Measurements from ENCODE around the gene P2RX7. TPM values are rescaled to one million over a fixed set of nuclear protein-coding genes. Genes with fewer than 3 reads are reported as not detected.

P2RX7 gene
- total and polyA plus RNA-seq, 8 donors = 1.5 to 25.6 (median 2.1) TPM

DNA sequence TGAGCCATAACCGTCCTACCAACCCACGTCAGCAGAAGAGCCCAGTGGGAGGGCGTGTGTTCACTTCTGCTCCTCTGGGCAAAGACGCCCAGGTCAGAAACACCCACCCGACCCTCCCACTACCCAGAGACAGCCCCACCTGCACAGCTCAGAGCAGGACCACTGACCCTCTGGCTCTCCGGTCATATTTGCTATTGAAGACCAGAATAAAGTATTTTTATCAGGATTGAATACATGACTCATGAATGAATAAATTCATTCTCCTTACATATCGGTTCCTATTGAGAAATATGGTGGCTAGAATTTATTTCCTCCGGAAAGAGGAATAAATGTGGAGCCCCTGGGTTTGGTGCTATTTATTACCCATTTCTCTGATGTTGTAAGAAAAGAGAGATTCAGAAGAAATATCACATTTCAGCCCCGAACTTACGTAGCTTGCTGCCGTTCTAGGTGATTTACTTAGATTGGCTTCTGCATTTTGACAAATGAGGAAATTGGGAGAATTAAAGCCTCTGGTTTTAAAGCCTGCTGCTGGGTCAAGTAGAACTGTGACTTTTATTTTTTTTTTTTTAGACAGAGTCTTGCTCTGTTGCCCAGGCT, 36.4 kb upstream of the P2RX7 start:
- Histone ChIP-seq H3K4me1 (peaks cover 2 to 15% of the 10 kb centered on the region in 2 donors), H3K9me3 (peaks cover 0 to 16% of the 10 kb centered on the region in 2 donors), H3K36me3 (no peaks in the 10 kb centered on the region), H3K27me3 (peaks cover 0 to 12% of the 10 kb centered on the region in 2 donors), H3K4me3 (peak overlapping the region in 1 of 2 donors; percentile 23), H3K27ac (no peak overlapping the region)
- intact Hi-C loops (cut with DNase I) = no loop called here
- DNase-seq (no peak), ATAC-seq (no peak)
- TF ChIP-seq, protein P1, sequence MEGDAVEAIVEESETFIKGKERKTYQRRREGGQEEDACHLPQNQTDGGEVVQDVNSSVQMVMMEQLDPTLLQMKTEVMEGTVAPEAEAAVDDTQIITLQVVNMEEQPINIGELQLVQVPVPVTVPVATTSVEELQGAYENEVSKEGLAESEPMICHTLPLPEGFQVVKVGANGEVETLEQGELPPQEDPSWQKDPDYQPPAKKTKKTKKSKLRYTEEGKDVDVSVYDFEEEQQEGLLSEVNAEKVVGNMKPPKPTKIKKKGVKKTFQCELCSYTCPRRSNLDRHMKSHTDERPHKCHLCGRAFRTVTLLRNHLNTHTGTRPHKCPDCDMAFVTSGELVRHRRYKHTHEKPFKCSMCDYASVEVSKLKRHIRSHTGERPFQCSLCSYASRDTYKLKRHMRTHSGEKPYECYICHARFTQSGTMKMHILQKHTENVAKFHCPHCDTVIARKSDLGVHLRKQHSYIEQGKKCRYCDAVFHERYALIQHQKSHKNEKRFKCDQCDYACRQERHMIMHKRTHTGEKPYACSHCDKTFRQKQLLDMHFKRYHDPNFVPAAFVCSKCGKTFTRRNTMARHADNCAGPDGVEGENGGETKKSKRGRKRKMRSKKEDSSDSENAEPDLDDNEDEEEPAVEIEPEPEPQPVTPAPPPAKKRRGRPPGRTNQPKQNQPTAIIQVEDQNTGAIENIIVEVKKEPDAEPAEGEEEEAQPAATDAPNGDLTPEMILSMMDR (IDR thresholded peaks at IDR 0.05) = peak in 1 of 2 donors; percentile 32

DNA sequence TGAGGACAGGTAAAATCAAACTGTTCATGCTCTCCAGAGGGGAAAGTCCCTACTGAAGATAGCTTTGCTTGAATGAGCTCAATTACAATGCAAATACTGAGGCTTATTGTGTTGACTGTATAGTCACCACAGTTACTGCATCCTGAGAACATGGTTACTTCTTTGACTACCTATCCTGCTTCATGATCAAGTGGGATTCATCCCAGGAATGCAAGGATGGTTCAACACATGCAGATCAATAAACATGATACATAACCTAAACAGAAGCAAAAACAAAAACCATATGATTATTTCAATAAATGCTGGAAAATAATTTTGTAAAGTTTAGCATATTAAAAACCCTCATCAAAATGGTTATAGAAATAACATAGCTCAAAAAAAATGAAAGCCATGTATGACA, 32.9 kb upstream of the P2RX7 start:
- DNase-seq = no peak
- Histone ChIP-seq H3K4me3 (no peak overlapping the region), H3K4me1 (peaks cover 2 to 15% of the 10 kb centered on the region in 2 donors), H3K36me3 (no peaks in the 10 kb centered on the region), H3K9me3 (peaks cover 0 to 16% of the 10 kb centered on the region in 2 donors), H3K27me3 (peaks cover 0 to 12% of the 10 kb centered on the region in 2 donors), H3K27ac (no peak overlapping the region)
- ATAC-seq = no peak
- TF ChIP-seq, protein P1 (IDR thresholded peaks at IDR 0.05) = no peak
- intact Hi-C loops (cut with DNase I) = no loop called here

DNA sequence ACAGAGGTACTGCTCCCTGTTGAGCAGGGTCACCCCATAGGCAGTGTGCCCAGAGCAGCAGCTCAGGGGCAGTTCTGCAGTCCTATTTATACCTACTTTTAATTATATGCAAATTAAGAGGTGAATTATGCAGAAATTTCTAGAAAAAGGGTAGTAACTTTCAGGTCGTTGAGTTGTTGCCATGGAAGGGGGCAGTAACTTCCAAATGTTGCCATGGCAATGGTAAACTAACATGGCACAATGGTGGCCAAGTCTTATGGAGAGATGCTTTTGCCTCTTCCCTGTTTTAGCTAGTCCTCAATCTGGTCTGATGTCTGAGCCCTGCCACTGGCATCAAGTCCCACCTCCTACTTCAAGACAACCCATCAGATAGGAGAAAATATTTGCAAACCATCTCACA, 30.4 kb upstream of the P2RX7 start:
- H3K4me1 ChIP-seq = no peaks in the 10 kb centered on the region
- H3K36me3 ChIP-seq = no peaks in the 10 kb centered on the region
- H3K27ac ChIP-seq = no peak overlapping the region
- TF ChIP-seq, protein P1 (IDR thresholded peaks at IDR 0.05) = no peak
- no peaks in the 10 kb centered on the region for H3K27me3 ChIP-seq
- ATAC-seq = no peak
- H3K4me3 ChIP-seq = no peak overlapping the region
- DNase-seq = no peak
- H3K9me3 ChIP-seq = peaks cover 0 to 16% of the 10 kb centered on the region in 2 donors
- intact Hi-C loops (cut with DNase I) = no loop called here

DNA sequence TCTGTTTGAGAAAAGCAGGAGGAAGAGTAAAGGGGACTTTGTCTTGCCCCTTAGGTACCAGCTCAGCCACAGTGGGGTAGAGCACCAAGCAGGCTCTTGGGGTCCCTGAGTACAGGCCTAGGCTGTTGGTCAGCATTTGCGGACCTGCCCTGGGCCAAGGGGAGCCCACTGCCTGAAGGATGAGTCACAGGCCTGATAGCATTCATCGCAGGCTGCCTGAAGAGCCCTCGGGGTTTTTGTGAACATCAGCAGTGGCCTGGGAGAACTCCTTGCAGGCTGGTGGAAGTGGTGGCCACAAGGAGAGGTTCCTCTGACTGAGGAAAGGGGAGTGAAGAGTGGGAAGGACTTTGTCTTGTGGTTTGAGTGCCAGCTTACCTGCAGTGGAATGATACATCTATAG, 25.0 kb upstream of the P2RX7 start:
- Histone ChIP-seq H3K27me3 (no peaks in the 10 kb centered on the region), H3K4me3 (no peak overlapping the region), H3K9me3 (no peaks in the 10 kb centered on the region), H3K36me3 (no peaks in the 10 kb centered on the region), H3K27ac (no peak overlapping the region), H3K4me1 (peaks cover 0 to 14% of the 10 kb centered on the region in 2 donors)
- ATAC-seq = no peak
- intact Hi-C loops (cut with DNase I) = no loop called here
- DNase-seq = no peak
- TF ChIP-seq, protein P1 (IDR thresholded peaks at IDR 0.05) = no peak

GRCh38 chr12:121108492-121108891, 24.2 kb upstream of the P2RX7 start:
- DNase-seq (no peak), ATAC-seq (no peak)
- TF ChIP-seq, protein P1 (IDR thresholded peaks at IDR 0.05) = no peak
- H3K27ac ChIP-seq = no peak overlapping the region
- intact Hi-C loops (cut with DNase I) = no loop called here
- H3K36me3 ChIP-seq = no peaks in the 10 kb centered on the region
- H3K4me3 ChIP-seq = no peak overlapping the region
- H3K4me1 ChIP-seq = peaks cover 0 to 14% of the 10 kb centered on the region in 2 donors
- no peaks in the 10 kb centered on the region for H3K9me3 ChIP-seq
- H3K27me3 ChIP-seq = no peaks in the 10 kb centered on the region

Measured in left lung (tissue), 10 donors.